Measurements from ENCODE around the gene MICALL2. TPM values are rescaled to one million over a fixed set of nuclear protein-coding genes. Genes with fewer than 3 reads are reported as not detected.

The MICALL2 gene
- total RNA-seq, 1 donor from 2014 or later = 8.1 TPM

- peak overlapping the region; percentile 70 for H3K4me3 ChIP-seq (ENCODE audit: low read depth, low read length)
- TF ChIP-seq CTCF (conservative IDR thresholded peaks at IDR 0.05; ENCODE audit: low read depth, low read length) = no peak
- no peak for DNase-seq (ENCODE audit: low read depth)
Observed at GRCh38 chr7:1460821-1461645, 1.8 kb upstream of the MICALL2 start.

GRCh38 chr7:1459920-1460820 is 900 bp upstream of the MICALL2 start:
- H3K4me3 ChIP-seq (ENCODE audit: low read depth, low read length) = peak overlapping the region; percentile 70
- no peak for TF ChIP-seq CTCF (conservative IDR thresholded peaks at IDR 0.05; ENCODE audit: low read depth, low read length)
- no peak for DNase-seq (ENCODE audit: low read depth)

GRCh38 chr7:1459512-1459892 is 232 bp upstream of the MICALL2 start:
- no peak for TF ChIP-seq CTCF (conservative IDR thresholded peaks at IDR 0.05; ENCODE audit: low read depth, low read length)
- peak; percentile 51 for DNase-seq (ENCODE audit: low read depth)
- H3K4me3 ChIP-seq (ENCODE audit: low read depth, low read length) = peak overlapping the region; percentile 76

GRCh38 chr7:1457949-1458682 is 1.2 kb downstream of the MICALL2 start:
- TF ChIP-seq CTCF (conservative IDR thresholded peaks at IDR 0.05; ENCODE audit: low read depth, low read length) = no peak
- peak overlapping the region; percentile 76 for H3K4me3 ChIP-seq (ENCODE audit: low read depth, low read length)
- DNase-seq (ENCODE audit: low read depth) = no peak

- peak overlapping the region; percentile 76 for H3K4me3 ChIP-seq (ENCODE audit: low read depth, low read length)
- no peak for DNase-seq (ENCODE audit: low read depth)
- no peak for TF ChIP-seq CTCF (conservative IDR thresholded peaks at IDR 0.05; ENCODE audit: low read depth, low read length)
Observed at GRCh38 chr7:1457059-1457948, 2.0 kb downstream of the MICALL2 start.

GRCh38 chr7:1455955-1456354 is 3.3 kb downstream of the MICALL2 start:
- TF ChIP-seq CTCF (conservative IDR thresholded peaks at IDR 0.05; ENCODE audit: low read depth, low read length) = no peak
- H3K4me3 ChIP-seq (ENCODE audit: low read depth, low read length) = no peak overlapping the region
- no peak for DNase-seq (ENCODE audit: low read depth)
